GM10847 (cell line): ENCODE data around the gene MBD6.

Source experiments
- POLR2A ChIP-seq: IDR thresholded peaks from 2 replicates; pipeline ENCODE4 v1.6.1; 2011; ENCODE audit not compliant: insufficient read length; ENCODE audit errors: extremely low read depth

The MBD6 gene

DNA sequence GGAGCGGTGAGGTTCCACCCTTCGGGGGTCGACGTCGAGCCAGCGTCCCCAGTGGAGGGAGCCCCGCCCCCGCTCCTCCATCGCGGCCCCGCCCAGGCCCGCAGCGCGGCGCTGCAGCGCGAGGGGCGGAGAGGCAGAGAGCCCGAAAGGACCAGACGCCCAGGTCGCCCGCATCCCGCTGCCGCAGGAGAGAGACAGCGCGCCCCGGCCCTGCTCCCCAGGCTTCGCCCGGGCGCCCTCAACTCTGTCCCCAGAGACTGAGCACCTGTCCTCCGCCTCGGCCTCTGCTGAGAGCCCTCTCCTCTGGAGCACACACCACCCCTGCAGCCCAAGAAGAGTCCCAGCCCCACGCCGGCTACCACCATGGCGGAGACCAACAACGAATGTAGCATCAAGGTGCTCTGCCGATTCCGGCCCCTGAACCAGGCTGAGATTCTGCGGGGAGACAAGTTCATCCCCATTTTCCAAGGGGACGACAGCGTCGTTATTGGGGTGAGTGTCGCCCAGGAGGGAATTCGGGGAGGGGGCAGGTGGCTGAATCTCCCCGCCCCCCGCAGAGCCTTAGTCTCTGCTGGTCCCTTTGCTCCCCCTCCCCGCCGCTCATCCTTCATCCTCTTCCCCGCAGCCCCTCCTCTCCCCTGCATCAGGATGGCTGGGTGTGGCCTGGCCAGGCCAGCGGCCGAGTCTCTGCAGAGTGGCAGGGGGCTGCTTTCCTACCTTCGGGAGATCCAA lies 27.5 kb downstream of the MBD6 start, which contains the start of gene KIF5A:
Gene KIF5A, plus strand, starts transcription at position 136 of the 732 bp plus-strand sequence. Its CDS starts 228 bp downstream, at position 364.
- TF ChIP-seq POLR2A = no peak

DNA sequence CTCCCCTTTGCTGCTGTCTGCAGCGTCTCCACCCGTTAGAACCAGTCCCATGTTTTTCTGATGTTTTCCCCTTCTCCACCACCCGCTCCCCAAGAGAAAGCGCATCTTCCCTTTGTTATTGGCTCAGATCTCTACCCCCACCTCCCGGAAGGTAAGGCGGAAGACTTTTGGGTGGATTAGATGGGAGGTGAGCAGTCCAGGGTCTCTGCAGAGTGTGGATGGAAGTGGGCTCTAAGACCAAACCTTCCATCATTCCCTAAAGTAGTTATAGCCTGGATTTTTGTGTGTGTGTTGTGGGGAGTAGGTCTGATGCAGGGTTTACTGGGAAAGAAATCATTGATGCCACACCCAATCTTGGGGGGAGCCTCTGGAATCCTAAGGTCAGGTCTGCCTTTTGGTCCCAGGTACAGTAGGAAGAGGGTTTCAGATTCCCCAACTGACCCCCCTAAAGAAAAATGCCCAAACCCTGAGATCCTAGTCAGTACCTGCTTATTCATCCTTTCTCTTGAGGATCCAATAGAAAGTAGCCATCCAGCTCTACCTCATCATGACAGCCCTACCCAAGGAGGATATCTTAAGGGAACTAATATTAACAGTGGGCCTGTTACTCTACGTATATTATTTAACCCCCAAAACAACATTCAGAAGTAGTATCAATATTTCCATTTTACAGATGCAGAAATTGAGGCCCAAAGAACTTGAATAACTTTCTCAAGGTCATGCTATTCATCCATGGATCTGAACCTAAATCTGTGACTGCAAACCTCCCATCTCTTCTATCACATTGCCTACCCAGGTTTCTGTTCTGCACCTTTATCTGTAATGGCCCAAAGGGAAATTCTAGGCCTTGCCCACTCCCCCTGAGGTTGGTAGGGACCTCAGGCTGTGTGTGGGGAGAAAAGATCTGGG lies 28.3 kb downstream of the MBD6 start:
- no peak for TF ChIP-seq POLR2A

DNA sequence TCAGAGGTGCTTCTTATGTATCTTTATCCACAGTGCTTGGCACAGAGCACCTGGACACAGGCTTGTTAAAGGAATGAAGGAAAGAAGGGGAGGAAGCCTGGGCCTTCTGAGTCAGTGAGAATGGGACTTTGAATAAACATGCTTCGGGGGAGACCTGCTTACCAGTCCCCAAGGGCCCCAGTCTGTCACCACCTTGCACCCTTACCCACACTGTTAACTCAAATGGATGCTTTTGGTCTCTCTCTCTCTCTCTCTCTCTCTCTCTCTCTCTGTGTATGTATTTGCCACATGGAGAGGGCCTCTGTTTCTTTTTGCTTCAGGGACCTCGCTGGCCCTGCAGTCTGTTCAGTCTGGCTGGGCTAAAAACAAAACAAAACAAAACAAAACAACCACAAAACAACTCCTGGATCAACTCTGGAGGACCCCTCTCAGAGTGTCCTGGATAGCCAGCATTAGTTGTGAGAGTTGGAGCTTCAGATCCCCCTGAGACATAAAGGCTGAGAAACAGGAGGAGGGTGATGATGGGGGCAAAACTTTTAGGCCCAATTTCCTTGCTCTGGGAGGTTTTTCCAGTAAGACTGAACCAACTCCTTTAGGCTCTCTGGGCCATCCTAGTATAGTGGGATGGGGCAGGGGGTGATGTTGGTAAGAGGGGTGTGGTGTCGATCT lies 29.1 kb downstream of the MBD6 start:
- no peak for TF ChIP-seq POLR2A

DNA sequence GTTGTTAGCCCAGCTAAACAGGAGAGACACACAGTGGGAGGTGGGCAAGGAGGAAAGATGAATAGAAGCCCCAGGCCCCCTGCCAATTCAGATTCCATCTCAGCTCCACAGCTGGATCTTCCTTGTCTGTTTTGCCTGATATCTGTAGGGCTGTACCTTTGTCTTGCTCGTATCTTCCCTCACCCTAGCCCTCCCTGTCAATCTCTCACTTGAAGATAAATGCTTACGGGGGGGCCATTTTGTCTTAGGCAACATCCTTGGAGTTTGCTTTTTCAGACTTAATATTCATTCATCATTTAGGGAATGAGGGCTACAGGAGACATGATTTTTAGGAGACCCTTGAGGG lies 29.7 kb downstream of the MBD6 start:
- no peak for TF ChIP-seq POLR2A

DNA sequence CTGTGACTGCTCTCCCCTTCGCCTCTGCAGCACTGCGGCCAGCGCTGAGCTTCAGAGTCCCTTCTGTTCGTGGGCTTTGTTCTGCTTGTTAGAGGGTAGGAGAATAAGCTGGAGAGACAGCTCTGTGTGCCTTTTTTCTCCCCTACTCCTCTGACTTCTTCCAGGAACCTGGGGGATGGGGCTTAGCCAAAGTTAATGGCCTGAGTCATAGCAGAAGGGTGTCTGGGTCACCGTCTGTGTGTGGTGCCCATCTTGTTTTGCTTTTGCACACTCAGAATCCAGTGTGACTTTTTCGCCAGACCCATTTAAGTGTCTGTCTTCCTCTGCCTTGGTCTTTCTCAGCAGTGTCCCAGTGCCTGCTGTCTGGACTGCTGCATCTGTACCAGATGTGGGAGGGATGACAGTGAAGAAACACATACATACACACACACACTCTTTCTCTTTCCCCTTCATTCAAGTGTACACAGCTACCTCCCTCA lies 30.2 kb downstream of the MBD6 start:
- TF ChIP-seq POLR2A = no peak

DNA sequence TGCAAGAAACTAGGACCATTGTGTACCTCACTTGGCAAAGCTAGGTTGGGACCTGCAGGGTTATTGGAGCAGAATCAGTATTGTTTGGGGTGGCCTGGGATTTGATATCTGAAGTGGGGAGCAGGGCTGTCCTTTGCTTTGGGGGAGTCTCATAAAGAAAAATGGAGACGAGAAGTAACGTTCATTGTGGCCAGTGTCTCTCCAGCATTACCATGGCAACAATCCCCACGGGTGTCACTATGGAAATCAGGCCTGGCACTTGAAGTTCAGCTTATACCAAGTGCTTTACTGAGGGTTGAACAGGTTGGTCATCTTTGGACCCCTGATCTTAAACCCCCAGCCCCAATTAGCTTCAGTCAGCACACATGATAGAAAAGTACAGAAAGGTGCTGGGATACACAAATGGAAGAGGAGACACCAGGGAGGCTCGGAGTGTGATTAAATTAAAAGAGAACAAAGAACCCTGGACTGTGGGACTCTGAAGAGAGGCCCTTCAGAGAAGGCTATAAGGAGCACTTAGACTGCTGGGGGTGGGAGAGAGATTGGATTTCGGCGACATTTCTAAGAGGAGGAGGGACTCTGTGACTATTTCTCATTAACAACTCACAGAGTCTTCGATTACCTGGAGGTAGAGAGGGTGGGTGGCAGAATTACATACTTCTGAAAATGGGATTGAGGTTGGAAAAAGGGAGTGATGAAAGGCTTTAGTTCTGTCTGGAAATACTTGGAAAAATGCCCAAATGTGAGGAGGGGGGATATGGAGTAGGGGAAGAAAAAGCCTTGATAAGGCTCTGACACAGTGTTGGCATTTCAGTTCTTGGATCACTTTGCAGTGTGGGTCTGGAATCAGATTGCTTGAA lies 30.9 kb downstream of the MBD6 start:
- TF ChIP-seq POLR2A = no peak

DNA sequence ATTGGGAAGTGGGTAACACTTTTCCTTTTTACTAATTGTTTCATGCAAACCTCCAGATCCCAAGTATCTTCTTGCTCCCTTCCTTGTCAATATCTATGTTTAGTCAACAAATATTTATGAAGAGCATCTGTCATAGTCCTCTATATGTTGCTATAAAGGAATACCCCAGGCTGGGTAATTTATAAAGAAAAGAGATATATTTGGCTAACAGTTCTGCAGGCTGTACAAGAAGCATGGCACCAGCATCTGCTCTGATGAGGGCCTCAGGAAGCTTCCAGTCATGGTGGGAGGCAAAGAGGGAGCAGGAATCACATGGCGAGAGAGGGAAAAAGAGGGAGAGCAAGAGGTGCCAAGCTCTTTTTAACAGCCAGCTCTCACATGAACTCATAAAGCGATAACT lies 31.8 kb downstream of the MBD6 start:
- no peak for TF ChIP-seq POLR2A

DNA sequence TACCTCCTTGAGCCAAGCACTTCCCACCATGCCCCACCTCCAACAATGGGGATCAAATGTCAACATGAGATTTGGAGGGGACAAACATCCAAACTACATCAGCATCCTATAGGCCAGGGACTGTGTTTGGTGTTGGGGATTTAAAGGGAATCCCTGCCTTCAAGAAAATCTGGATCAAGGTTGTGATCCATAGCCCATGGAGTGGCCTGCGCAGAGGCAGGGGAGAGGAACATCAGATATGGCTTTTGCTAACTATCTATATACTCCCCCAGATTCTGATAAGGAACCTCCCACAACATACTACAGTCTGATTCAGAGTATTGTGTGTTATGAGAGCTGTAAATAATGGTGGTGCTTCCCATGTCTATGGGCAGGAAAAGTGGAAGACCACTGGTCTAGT lies 32.3 kb downstream of the MBD6 start:
- TF ChIP-seq POLR2A = no peak

DNA sequence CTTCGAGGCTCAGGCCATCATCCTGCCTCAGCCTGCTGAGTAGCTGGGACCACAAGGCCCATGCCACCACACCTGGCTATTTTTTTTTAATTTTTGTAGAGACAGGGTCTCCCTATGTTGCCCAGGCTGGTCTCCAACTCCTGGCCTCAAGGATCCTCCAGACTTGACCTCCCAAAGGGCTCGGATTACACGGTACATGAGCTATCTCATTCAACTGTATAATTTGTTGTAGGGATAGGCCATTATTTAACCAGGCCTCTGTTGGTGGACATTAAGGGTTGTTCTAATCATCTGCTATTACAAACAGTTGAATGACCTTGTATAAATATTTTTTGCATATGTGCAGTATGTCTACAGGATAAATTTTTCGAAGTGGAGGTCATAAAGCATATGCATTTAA lies 36.2 kb downstream of the MBD6 start:
- no peak for TF ChIP-seq POLR2A

DNA sequence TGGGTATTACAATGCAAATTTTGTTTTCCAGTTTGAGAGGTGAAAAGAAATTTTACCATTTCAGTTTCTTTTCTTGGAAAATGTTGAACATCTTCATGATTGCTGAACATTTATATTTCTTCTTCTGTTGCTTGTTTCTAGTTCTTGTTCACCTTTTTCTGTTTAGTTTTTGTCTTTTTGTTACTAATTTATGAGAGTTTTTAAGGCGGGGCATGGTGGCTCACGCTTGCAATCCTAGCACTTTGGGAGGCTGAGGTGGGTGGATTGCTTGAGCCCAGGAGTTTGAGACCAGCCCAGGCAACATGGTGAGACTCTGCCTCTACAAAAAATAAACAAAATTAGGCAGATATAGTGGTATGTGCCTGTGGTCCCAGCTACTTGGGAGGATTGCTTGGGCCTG lies 37.9 kb downstream of the MBD6 start:
- no peak for TF ChIP-seq POLR2A

DNA sequence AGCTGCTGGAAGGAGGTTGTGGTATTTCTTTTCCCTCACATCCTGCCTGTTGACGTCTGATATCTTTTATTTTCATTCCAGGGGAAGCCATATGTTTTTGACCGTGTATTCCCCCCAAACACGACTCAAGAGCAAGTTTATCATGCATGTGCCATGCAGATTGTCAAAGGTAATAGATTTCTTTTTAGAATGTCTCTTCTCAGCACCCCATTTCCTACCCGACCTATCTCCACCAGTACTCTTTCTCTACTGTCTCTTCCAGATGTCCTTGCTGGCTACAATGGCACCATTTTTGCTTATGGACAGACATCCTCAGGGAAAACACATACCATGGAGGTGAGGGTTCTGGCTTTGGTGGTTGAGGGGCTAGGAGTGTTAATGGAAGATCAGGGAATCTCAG lies 40.7 kb downstream of the MBD6 start:
- no peak for TF ChIP-seq POLR2A

DNA sequence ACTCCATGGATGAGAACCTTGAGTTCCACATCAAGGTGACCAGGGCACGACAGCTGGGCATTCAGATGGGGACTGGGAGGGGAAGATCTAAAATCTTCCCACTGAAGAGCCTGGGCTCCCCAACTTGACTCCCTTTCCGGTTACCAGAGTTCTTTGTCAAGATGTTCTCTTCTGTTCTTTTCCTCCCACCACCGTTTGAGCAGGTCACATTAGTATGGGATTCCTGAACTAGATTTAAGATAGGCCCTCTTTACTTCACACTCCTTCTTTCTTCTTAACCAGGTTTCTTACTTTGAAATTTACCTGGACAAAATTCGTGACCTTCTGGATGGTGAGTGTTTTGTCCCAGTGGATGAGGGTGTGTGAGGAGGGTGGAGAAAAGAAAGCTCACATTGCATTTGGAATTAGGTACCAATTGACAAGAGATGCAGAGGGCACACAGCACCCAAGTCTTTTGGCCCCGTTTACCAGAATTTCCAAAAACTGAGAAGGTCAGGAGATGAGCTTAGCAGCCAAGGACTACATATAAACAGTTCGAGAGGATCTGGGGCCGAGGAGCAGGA lies 41.6 kb downstream of the MBD6 start:
- TF ChIP-seq POLR2A = no peak

DNA sequence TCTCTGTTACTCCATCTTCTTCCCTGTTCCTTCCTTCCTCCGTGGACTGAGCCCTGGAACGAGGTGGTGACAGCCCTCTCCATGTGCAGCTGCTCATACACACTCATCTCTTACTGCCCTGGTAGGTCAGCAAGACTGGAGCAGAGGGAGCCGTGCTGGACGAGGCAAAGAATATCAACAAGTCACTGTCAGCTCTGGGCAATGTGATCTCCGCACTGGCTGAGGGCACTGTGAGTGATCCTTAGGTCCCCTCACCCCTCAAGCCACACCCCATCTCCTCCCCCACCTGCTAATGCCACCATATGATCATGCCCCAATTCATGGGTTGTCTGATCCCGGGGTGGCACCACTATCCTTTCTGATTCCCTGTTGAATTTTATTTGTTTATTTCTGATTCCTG lies 46.2 kb downstream of the MBD6 start:
- no peak for TF ChIP-seq POLR2A

DNA sequence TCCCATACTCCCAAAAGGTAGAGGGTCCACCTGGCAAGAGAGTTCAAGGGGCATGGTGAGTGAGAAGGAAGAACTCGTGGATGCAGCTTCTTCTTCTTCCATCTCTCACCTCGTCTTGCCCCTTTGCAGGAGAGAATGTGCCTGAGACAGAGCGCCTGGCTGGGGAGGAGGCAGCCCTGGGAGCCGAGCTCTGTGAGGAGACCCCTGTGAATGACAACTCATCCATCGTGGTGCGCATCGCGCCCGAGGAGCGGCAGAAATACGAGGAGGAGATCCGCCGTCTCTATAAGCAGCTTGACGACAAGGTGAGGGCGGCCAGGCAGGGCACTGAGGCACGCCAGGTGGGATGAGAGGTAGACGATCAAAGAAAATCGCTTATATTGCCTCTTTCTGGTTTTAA lies 47.2 kb downstream of the MBD6 start:
- no peak for TF ChIP-seq POLR2A
